ENCODE results near the gene FOXO3. TPM values are rescaled to one million over a fixed set of nuclear protein-coding genes. Genes with fewer than 3 reads are reported as not detected.

Gene FOXO3
- total RNA-seq, 4 donors from 2014 or later = 133 to 151 (median 148) TPM

DNA sequence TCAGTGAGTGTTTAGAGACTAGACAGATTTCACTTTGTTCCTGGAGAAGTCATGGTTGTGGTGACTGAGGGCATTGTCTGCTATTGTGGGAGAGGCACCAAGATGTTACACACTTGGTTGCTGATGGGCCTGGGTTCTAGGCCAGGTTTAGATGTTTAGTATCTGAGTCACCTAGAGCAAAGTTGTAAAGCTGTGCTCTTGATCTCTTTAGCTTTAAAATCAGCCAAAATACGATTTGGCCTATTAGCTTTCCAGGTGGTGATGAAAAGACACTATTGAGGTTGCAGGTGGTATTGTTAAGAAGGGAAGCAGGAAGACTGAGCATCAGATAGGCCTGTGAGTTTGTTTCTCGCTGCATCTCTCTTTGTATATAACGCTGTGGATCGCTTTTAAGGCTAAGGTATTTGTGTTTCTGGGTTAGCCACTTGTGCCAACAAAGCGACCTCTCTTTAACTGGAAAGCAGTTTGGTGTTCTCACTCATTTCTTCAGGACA lies 48.6 kb downstream of the FOXO3 start:
- TF ChIP-seq, protein P1, sequence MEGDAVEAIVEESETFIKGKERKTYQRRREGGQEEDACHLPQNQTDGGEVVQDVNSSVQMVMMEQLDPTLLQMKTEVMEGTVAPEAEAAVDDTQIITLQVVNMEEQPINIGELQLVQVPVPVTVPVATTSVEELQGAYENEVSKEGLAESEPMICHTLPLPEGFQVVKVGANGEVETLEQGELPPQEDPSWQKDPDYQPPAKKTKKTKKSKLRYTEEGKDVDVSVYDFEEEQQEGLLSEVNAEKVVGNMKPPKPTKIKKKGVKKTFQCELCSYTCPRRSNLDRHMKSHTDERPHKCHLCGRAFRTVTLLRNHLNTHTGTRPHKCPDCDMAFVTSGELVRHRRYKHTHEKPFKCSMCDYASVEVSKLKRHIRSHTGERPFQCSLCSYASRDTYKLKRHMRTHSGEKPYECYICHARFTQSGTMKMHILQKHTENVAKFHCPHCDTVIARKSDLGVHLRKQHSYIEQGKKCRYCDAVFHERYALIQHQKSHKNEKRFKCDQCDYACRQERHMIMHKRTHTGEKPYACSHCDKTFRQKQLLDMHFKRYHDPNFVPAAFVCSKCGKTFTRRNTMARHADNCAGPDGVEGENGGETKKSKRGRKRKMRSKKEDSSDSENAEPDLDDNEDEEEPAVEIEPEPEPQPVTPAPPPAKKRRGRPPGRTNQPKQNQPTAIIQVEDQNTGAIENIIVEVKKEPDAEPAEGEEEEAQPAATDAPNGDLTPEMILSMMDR (IDR thresholded peaks at IDR 0.05; ENCODE audit: low read depth) = no peak

- TF ChIP-seq, protein P1 (IDR thresholded peaks at IDR 0.05; ENCODE audit: low read depth) = no peak
These were observed 49.6 kb downstream of the FOXO3 start for GRCh38 chr6:108610270-108610839.

GRCh38 chr6:108610957-108611586 lies 50.4 kb downstream of the FOXO3 start:
- TF ChIP-seq, protein P1 (IDR thresholded peaks at IDR 0.05; ENCODE audit: low read depth) = no peak

GRCh38 chr6:108612852-108613251 lies 52.1 kb downstream of the FOXO3 start:
- TF ChIP-seq, protein P1 (IDR thresholded peaks at IDR 0.05; ENCODE audit: low read depth) = no peak

DNA sequence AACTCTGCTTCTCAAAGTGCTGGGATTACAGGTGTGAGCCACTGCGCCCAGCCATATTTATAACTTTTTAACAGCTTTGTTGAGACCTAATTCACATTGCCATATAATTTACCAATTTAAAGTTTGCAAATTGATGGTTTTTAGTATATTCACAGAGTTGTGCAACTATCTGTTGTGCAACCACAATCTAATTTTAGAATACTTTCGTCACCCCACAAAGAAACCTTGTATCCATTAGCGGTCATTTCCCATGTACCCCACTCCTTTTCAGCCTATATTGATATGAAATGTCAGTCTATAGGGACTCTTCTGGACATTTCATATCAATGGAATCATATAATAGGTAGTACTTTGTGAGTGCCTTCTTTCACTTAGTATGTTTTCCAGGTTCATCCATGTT lies 55.8 kb downstream of the FOXO3 start:
- TF ChIP-seq, protein P1 (IDR thresholded peaks at IDR 0.05; ENCODE audit: low read depth) = no peak

- TF ChIP-seq, protein P1 (IDR thresholded peaks at IDR 0.05; ENCODE audit: low read depth) = no peak
These were observed 56.3 kb downstream of the FOXO3 start for GRCh38 chr6:108616973-108617372.

DNA sequence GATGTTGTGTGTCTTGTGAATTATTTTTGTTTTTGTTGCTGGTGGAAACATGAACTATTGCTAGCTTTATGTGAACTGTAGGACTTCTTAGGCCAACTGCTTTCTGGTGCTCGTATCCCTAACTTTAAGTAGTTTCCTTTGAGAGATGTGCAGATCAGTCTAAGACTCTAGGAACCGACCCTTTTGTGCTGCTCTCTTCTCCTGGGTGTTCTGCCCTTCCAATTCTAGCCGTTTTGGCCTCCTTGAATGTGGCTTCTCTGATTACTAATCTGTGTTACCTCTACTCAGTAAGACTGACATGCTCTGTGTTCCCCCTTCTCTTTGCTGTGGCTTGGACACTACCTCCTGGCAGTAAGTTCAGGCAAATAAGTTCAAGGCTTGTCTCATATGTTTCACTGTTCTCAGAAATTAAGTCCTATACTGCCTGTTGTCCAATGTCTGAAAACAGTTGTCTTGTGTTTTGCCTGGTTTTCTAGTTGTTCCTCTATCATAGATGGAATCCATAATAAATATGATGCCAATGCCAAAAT lies 58.0 kb downstream of the FOXO3 start:
- TF ChIP-seq, protein P1 (IDR thresholded peaks at IDR 0.05; ENCODE audit: low read depth) = no peak
